Kidney epithelial cell (primary cell): Measurements from ENCODE around the gene NECTIN1. TPM values are rescaled to one million over a fixed set of nuclear protein-coding genes. Genes with fewer than 3 reads are reported as not detected.

Experiments used
- DNase-seq: peaks from one replicate; pipeline ENCODE4 v3.0.0-alpha.2; 2010; ENCODE audit warnings: low read depth
- H3K27me3 ChIP-seq: 2 replicates; pipeline ENCODE4 v1.6.0; 2011; ENCODE audit warnings: low read length; ENCODE audit not compliant: control insufficient read depth, insufficient read depth
- H3K36me3 ChIP-seq: 2 replicates; pipeline ENCODE4 v1.5.1; 2011; ENCODE audit warnings: low read length; ENCODE audit not compliant: control insufficient read depth, insufficient read depth
- H3K4me3 ChIP-seq: 2 replicates; pipeline ENCODE4 v1.5.1; 2011; ENCODE audit warnings: low read depth, mild to moderate bottlenecking, control low read depth, low read length
- total RNA-seq: library from RNA; depleted of rRNA; stranded (reverse); fragments of >200 nt; gene quantifications from 2 replicates; pipeline ENCODE4 v1.2.3, GENCODE V29; 2015
- TF ChIP-seq, protein P1 (sequence below): IDR thresholded peaks from 2 replicates; pipeline ENCODE4 v1.5.1; 2011; ENCODE audit warnings: mild to moderate bottlenecking, moderate library complexity, low read length, control low read depth, inconsistent platforms; ENCODE audit not compliant: insufficient read depth, poor library complexity, severe bottlenecking

The NECTIN1 gene
- total RNA-seq, 1 donor from 2014 or later, result 15.0 TPM

DNA sequence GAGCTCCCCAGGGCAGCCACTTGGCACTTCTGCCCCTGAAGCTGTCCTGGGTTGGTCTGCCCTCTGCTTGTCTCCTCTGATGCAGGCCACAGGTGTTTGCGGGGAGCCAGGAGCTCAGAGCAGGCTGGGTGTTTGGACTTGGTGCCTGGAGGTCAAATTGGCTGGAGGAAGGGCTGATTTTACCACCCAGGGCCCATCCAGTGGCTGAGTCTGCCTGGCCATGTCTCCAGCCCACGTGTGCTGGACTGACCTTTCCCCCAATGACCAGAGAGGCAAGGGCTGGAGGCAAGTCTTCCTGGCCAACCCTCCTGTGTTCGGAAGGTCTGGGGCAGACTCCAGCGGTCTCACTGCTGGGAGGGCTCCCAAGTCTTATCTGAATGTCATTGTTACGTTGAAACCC lies 84.0 kb downstream of the NECTIN1 start:
- Histone ChIP-seq H3K36me3 (no peaks in the 10 kb centered on the region), H3K27me3 (peaks cover 4% of the 10 kb centered on the region), H3K4me3 (no peak overlapping the region)
- TF ChIP-seq, protein P1, sequence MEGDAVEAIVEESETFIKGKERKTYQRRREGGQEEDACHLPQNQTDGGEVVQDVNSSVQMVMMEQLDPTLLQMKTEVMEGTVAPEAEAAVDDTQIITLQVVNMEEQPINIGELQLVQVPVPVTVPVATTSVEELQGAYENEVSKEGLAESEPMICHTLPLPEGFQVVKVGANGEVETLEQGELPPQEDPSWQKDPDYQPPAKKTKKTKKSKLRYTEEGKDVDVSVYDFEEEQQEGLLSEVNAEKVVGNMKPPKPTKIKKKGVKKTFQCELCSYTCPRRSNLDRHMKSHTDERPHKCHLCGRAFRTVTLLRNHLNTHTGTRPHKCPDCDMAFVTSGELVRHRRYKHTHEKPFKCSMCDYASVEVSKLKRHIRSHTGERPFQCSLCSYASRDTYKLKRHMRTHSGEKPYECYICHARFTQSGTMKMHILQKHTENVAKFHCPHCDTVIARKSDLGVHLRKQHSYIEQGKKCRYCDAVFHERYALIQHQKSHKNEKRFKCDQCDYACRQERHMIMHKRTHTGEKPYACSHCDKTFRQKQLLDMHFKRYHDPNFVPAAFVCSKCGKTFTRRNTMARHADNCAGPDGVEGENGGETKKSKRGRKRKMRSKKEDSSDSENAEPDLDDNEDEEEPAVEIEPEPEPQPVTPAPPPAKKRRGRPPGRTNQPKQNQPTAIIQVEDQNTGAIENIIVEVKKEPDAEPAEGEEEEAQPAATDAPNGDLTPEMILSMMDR, result no peak
- DNase-seq, result no peak

- no peak overlapping the region for H3K4me3 ChIP-seq
- no peaks in the 10 kb centered on the region for H3K36me3 ChIP-seq
- peaks cover 6% of the 10 kb centered on the region for H3K27me3 ChIP-seq
- TF ChIP-seq, protein P1, result no peak
- no peak for DNase-seq
Observed at GRCh38 chr11:119644502-119644901, 84.5 kb downstream of the NECTIN1 start.

DNA sequence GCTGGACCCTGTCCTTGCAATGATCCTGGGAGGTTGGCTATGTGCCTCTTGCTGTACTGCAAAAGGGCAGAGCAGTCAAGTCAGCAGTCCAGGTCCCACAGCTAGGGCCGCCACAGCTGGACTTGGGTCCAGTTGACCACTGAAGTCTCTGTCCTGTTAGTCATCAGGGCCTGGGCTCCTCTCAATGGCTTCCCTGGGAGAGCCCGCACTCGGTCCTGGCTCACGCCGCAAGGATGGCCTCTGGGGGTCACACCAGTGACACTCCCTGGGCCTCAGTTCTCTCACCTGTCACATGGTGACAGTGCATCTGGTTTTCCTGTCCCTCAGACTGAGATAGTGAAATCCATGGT lies 85.1 kb downstream of the NECTIN1 start:
- Histone ChIP-seq H3K36me3 (no peaks in the 10 kb centered on the region), H3K27me3 (peaks cover 6% of the 10 kb centered on the region), H3K4me3 (no peak overlapping the region)
- DNase-seq, result no peak
- TF ChIP-seq, protein P1, result no peak

- DNase-seq, result no peak
- TF ChIP-seq, protein P1, result no peak
- H3K27me3 ChIP-seq, result peaks cover 6% of the 10 kb centered on the region
- no peaks in the 10 kb centered on the region for H3K36me3 ChIP-seq
- no peak overlapping the region for H3K4me3 ChIP-seq
Observed at GRCh38 chr11:119643212-119643875, 85.7 kb downstream of the NECTIN1 start.

DNA sequence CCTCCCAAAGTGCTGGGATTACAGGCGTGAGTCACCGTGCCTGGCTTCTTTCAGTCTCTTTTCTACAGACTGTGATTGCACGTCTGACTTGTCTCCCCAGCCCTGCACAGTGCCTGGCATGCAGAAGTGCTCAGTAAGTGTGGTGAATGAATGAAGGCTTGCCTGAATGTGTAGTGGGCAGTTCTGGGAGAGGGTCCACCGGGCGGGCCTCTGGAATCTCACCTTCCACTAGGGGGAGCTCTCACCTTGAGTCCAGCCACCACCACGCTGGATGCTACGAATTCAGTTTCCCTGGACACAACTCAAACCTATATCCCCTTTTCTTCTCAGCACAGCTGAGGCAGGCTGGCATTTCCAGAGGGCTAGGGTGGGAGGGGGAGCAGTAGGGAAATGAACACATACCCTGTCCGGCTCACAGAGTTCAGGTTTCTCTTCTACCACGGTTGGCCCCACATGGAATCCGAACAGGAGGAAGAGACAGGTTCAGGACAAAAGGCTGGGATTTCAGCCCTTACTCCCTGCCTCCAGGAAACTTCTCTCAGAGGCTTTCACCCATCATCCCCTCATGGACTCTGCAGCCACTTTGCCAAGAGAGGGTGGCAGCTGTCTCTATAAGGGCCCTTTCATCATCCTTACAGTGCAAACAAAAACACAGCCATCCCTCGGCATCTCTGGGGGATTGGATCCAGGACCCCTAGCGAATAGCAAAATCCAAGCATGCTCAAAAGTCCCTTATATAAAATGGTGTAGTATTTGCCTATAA lies 86.8 kb downstream of the NECTIN1 start:
- no peak for DNase-seq
- no peak overlapping the region for H3K4me3 ChIP-seq
- TF ChIP-seq, protein P1, result peak; percentile 58
- H3K36me3 ChIP-seq, result no peaks in the 10 kb centered on the region
- H3K27me3 ChIP-seq, result peaks cover 6% of the 10 kb centered on the region

DNA sequence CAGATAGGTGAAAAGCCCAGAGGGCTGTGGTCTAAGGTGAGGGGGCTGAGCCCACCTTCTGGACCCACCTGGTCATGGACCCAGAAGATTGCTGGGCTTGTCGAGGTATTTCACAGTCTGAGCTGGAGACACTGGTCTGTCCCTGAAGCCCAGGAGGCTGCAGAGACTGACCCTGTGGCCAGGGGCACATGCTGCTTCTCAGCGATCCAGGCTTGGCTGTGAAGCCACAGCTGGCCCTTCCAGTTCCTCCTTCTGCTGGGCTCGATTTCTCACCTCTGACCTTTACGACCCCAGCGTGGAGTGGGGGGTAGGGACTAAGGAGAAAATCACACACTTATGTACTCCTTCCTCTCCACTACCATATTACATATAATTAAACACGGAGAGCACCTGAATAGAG lies 88.5 kb downstream of the NECTIN1 start:
- no peaks in the 10 kb centered on the region for H3K36me3 ChIP-seq
- peaks cover 6% of the 10 kb centered on the region for H3K27me3 ChIP-seq
- no peak for DNase-seq
- TF ChIP-seq, protein P1, result no peak
- H3K4me3 ChIP-seq, result no peak overlapping the region
